GM12878 (cell line): ENCODE measurements around the gene RBMS3. TPM values are rescaled to one million over a fixed set of nuclear protein-coding genes. Genes with fewer than 3 reads are reported as not detected.

Experiments used
- ATAC-seq: fragments of 200-7000 bp; cut with Tn5 transposase; 3 replicates; pipeline ENCODE4 v1.9.1; 2020; ENCODE audit warnings: mild to moderate bottlenecking, moderate library complexity
- BruUV-seq: library from RNA; stranded (reverse); fragments of 400-500 nt; replicated peaks from 2 replicates; lab custom pipeline; 2021; lab: Mats Ljungman, UMichigan
- CTCF ChIA-PET: fragments of 300-600 bp; sonication (Branson Sonifier 250); formaldehyde crosslinking; extraction: SDS; loops from one replicate; lab custom pipeline; 2021; ENCODE audit warnings: inconsistent platforms; lab: Yijun Ruan, JAX
- POLR2A ChIA-PET: fragments of 350-600 bp; formaldehyde crosslinking; extraction: SDS; loops from one replicate; lab custom pipeline; 2021; ENCODE audit warnings: inconsistent platforms; lab: Charles Lee
- RAD21 ChIA-PET: fragments of 300-600 bp; sonication (Branson Sonifier 250); formaldehyde crosslinking; loops from one replicate; lab custom pipeline; 2023; ENCODE audit warnings: antibody characterized with exemption; ENCODE audit not compliant: unreplicated experiment; lab: Charles Lee
- SMC1A ChIA-PET: fragments of 300-600 bp; sonication (Branson Sonifier 250); formaldehyde crosslinking; loops from one replicate; lab custom pipeline; 2023; ENCODE audit not compliant: unreplicated experiment, uncharacterized antibody; lab: Charles Lee
- DNase-seq: peaks from one replicate; pipeline ENCODE4 v3.0.0-alpha.2; 2011; ENCODE audit warnings: low read depth, low spot score
- FAIRE-seq: peaks from 3 replicates; lab custom pipeline; 2011; peaks lifted over from hg19 to GRCh38; lab: Jason Lieb, UNC
- H2AFZ ChIP-seq: 2 replicates; pipeline ENCODE4 v1.6.0; 2011; ENCODE audit warnings: low read depth, low read length, control low read depth; ENCODE audit not compliant: control insufficient read depth
- H3K27ac ChIP-seq: 2 replicates; pipeline ENCODE4 v1.5.1; 2011; ENCODE audit warnings: control low read depth; ENCODE audit not compliant: control insufficient read depth, insufficient read depth
- H3K27me3 ChIP-seq, 2 experiments: replicated peaks in 1 of 2; 2 replicates each; pipeline versions ENCODE4 v1.6.0 to v1.6.1; 2011; ENCODE audit warnings: low read length in 1 of 2; ENCODE audit not compliant: control insufficient read depth in 2 of 2, insufficient read depth in 2 of 2
- H3K36me3 ChIP-seq, 2 experiments: 2 replicates each; pipeline ENCODE4 v1.5.1; 2011; ENCODE audit warnings: low read length in 1 of 2; ENCODE audit not compliant: control insufficient read depth in 2 of 2, insufficient read depth in 2 of 2
- H3K4me1 ChIP-seq: 2 replicates; pipeline ENCODE4 v1.6.1; 2011; ENCODE audit warnings: mild to moderate bottlenecking, low read length, moderate library complexity, mixed read lengths; ENCODE audit not compliant: control insufficient read depth, insufficient read depth
- H3K4me2 ChIP-seq: 2 replicates; pipeline ENCODE4 v1.6.0; 2011; ENCODE audit warnings: control low read depth; ENCODE audit not compliant: control insufficient read depth, insufficient read depth
- H3K4me3 ChIP-seq: fragments of 200-600 bp; sonication (generic); 2 replicates; pipeline ENCODE4 v1.5.1; 2016
- H3K79me2 ChIP-seq: 2 replicates; pipeline ENCODE4 v1.6.0; 2011; ENCODE audit warnings: low read length; ENCODE audit not compliant: control insufficient read depth, insufficient read depth
- H3K9ac ChIP-seq: 2 replicates; pipeline ENCODE4 v1.8.0; 2011; ENCODE audit warnings: low read length, control low read depth, mixed read lengths; ENCODE audit not compliant: control insufficient read depth, insufficient read depth
- H3K9me3 ChIP-seq: replicated peaks from 3 replicates; pipeline ENCODE4 v1.5.1; 2011; ENCODE audit warnings: mild to moderate bottlenecking, low read length; ENCODE audit not compliant: control insufficient read depth, insufficient read depth
- H4K20me1 ChIP-seq: 2 replicates; pipeline ENCODE4 v1.6.0; 2011; ENCODE audit not compliant: control insufficient read depth, insufficient read depth
- CEBPB ChIP-seq, 2 experiments: fragments of 150-350 bp in 1 of 2; IDR thresholded peaks; 2 replicates each; pipeline ENCODE4 v1.6.1; 2012 to 2014; ENCODE audit warnings: low read depth in 2 of 2, low read length in 2 of 2, borderline replicate concordance in 1 of 2, inconsistent platforms in 1 of 2
- DPF2 ChIP-seq: fragments of 450-650 bp; IDR thresholded peaks from 2 replicates; pipeline ENCODE4 v1.6.1; 2017; ENCODE audit warnings: mild to moderate bottlenecking
- IKZF2 ChIP-seq, 2 experiments: fragments of 450-650 bp; IDR thresholded peaks; 2 replicates each; pipeline ENCODE4 v1.6.1; 2017; ENCODE audit warnings: mild to moderate bottlenecking in 2 of 2, moderate library complexity in 2 of 2
- IRF4 ChIP-seq: IDR thresholded peaks from 2 replicates; pipeline ENCODE4 v1.6.1; 2011; ENCODE audit warnings: low read depth, low read length
- JUNB ChIP-seq: IDR thresholded peaks from 2 replicates; pipeline ENCODE4 v1.6.1; 2016; ENCODE audit warnings: antibody characterized with exemption, mild to moderate bottlenecking
- KAT2A ChIP-seq: conservative IDR thresholded peaks from 2 replicates; pipeline ENCODE4 v1.6.1; 2011; ENCODE audit warnings: low read depth, low read length; ENCODE audit not compliant: control insufficient read depth
- LARP7 ChIP-seq: fragments of 450-650 bp; IDR thresholded peaks from 2 replicates; pipeline ENCODE4 v1.6.1; 2017; ENCODE audit warnings: mild to moderate bottlenecking
- NBN ChIP-seq: fragments of 450-650 bp; IDR thresholded peaks from 2 replicates; pipeline ENCODE4 v1.6.1; 2016
- NRF1 ChIP-seq: conservative IDR thresholded peaks from 2 replicates; pipeline ENCODE4 v1.6.1; 2011; ENCODE audit warnings: mild to moderate bottlenecking, low read depth, low read length, improper control_type of control experiment
- RFX5 ChIP-seq: IDR thresholded peaks from 2 replicates; pipeline ENCODE4 v1.6.1; 2011; ENCODE audit warnings: low read depth, low read length, improper control_type of control experiment
- TCF7 ChIP-seq: IDR thresholded peaks from 2 replicates; pipeline ENCODE4 v1.6.1; 2014; ENCODE audit warnings: antibody characterized with exemption, borderline replicate concordance
- WGBS: methylation state at CpG from one replicate; pipeline ENCODE4 v1.1.6; 2016; ENCODE audit warnings: low lambda C conversion rate; ENCODE audit not compliant: insufficient replicate concordance, insufficient coverage; ENCODE audit errors: missing lambda C conversion rate; 5-methylcytosine and 5-hydroxymethylcytosine counted together
- in situ Hi-C: fragments of 300-500 bp; cut with MboI; formaldehyde crosslinking; loops from 9 replicates; pipeline ENCODE4 v1.14.3; 2018; ENCODE audit warnings: mixed read lengths
- intact Hi-C: fragments of 100-400 bp; cut with micrococcal nuclease; formaldehyde crosslinking; loops from one replicate; pipeline ENCODE4 v1.14.2; 2022; ENCODE audit not compliant: unreplicated experiment
- polyA plus RNA-seq, 11 experiments: library from polyadenylated mRNA; depleted of rRNA in 4 of 11; unstranded in 6 of 11; stranded (reverse) in 5 of 11; fragments of >200 nt; fragmentation: Nextera tagmentation in 4 of 11; fragmentation: Illumina TruSeq in 1 of 11; extraction: Ambion mirVana in 4 of 11; extraction: Trizol in 1 of 11; gene quantifications; 1 replicate in 1 of 11; 2 replicates in 10 of 11; pipeline versions ENCODE4 v1.2.1 to v1.2.3, GENCODE V29; 2011 to 2016; ENCODE audit warnings: inconsistent platforms in 2 of 11, missing spikeins in 2 of 11, low read depth in 1 of 11
- total RNA-seq, 4 experiments: library from RNA; depleted of rRNA in 3 of 4; stranded (reverse); fragments of >200 nt in 3 of 4; fragmentation: Illumina TruSeq in 1 of 4; extraction: Trizol in 1 of 4; gene quantifications; 2 replicates each; pipeline versions ENCODE4 v1.2.1 to v1.2.3, GENCODE V29; 2013 to 2021
- TF ChIP-seq, protein P1 (sequence below): fragments of 450-650 bp; IDR thresholded peaks from 2 replicates; pipeline ENCODE4 v1.6.1; 2017; ENCODE audit warnings: mild to moderate bottlenecking, low read depth, inconsistent platforms; ENCODE audit not compliant: poor library complexity, severe bottlenecking

Gene RBMS3
- total and polyA plus RNA-seq, 10 of the 15 experiments (the other 5 are each of a cell fraction or from before 2014, with no cell fraction given) = 0.79 to 4.7 (median 3.1) TPM

GRCh38 chr3:29627136-29628117 is 346.6 kb downstream of the RBMS3 start:
- Histone ChIP-seq H3K9ac (no peak overlapping the region), H3K36me3 (no peaks in the 10 kb centered on the region), H3K4me3 (no peak overlapping the region), H2AFZ (no peak overlapping the region), H3K27ac (no peak overlapping the region), H4K20me1 (no peaks in the 10 kb centered on the region), H3K9me3 (no peaks in the 10 kb centered on the region; the same call in 2 of the 3 replicates), H3K27me3 (no peaks in the 10 kb centered on the region), H3K4me2 (no peak overlapping the region), H3K79me2 (no peaks in the 10 kb centered on the region), H3K4me1 (no peaks in the 10 kb centered on the region)
- DNase-seq (no peak), FAIRE-seq (no peak), ATAC-seq (peak; percentile 46; the same call in 2 of the 3 replicates)
- WGBS = 37% methylated on average over 2 of the region's 2 CpGs
- intact Hi-C loops = no loop called here
- no peak for TF ChIP-seq IRF4
- TF ChIP-seq CEBPB (IDR thresholded peaks at IDR 0.05; ENCODE audit: borderline replicate concordance in 1 of 2, low read depth in 2 of 2, low read length in 2 of 2) = no peak
- no peak for TF ChIP-seq NRF1
- TF ChIP-seq DPF2 = no peak
- TF ChIP-seq RFX5 = no peak
- ChIA-PET CTCF (interaction anchor here (0.5 kb wide), 1 partner anchor 18 kb away, joined by 3 read pairs; no protein-coding TSS in a partner anchor), SMC1A (interaction anchor here (0.6 to 0.9 kb wide), 2 partner anchors 8 to 58 kb away, joined by 3 read pairs; no protein-coding TSS in a partner anchor), RAD21 (no interaction called here), POLR2A (no interaction called here)
- in situ Hi-C loops = no loop called here
- BruUV-seq = no TSS peak

DNA sequence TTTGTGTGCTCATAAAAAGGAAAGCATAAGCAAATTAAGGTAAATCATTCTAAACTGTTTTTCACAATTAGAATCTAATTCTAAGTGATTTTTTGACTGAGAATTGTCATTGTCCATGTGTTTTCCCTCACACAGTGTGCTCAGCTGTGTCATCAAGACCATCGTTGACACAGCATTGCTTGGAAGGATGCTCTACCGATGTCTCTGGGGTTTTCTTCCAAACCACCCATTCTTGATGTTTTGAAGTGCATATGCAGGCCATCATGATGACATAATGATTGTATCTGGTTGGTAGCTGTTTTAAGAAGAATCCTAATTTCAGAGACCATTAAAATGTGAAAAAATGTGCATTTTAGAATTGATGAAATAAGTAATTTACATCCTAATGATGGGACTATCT is 347.9 kb downstream of the RBMS3 start:
- no TSS peak for BruUV-seq
- Histone ChIP-seq H3K9me3 (no peaks in the 10 kb centered on the region; the same call in 2 of the 3 replicates), H4K20me1 (no peaks in the 10 kb centered on the region), H3K27me3 (no peaks in the 10 kb centered on the region), H3K79me2 (no peaks in the 10 kb centered on the region), H3K4me1 (no peaks in the 10 kb centered on the region), H3K4me3 (no peak overlapping the region), H2AFZ (no peak overlapping the region), H3K4me2 (no peak overlapping the region), H3K36me3 (no peaks in the 10 kb centered on the region), H3K9ac (no peak overlapping the region), H3K27ac (no peak overlapping the region)
- ATAC-seq = no peak
- in situ Hi-C loops = no loop called here
- DNase-seq = no peak
- no peak for FAIRE-seq
- CTCF ChIA-PET = no interaction called here
- intact Hi-C loops = no loop called here
- SMC1A ChIA-PET = interaction anchor here (1.3 kb wide), 1 partner anchor 12 kb away, joined by 7 read pairs; no protein-coding TSS in a partner anchor
- RAD21 ChIA-PET = no interaction called here
- WGBS = 68% methylated on average over 2 of the region's 2 CpGs
- POLR2A ChIA-PET = no interaction called here
- TF ChIP-seq TCF7 (no peak), LARP7 (no peak), JUNB (no peak), KAT2A (no peak), IKZF2 (IDR thresholded peaks at IDR 0.05) (no peak), NBN (no peak)
- TF ChIP-seq, protein P1, sequence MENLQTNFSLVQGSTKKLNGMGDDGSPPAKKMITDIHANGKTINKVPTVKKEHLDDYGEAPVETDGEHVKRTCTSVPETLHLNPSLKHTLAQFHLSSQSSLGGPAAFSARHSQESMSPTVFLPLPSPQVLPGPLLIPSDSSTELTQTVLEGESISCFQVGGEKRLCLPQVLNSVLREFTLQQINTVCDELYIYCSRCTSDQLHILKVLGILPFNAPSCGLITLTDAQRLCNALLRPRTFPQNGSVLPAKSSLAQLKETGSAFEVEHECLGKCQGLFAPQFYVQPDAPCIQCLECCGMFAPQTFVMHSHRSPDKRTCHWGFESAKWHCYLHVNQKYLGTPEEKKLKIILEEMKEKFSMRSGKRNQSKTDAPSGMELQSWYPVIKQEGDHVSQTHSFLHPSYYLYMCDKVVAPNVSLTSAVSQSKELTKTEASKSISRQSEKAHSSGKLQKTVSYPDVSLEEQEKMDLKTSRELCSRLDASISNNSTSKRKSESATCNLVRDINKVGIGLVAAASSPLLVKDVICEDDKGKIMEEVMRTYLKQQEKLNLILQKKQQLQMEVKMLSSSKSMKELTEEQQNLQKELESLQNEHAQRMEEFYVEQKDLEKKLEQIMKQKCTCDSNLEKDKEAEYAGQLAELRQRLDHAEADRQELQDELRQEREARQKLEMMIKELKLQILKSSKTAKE = no peak
